HG03060 (cell line): ENCODE measurements around the gene FAM181B.

ENCODE experiments used
- ATAC-seq: cut with Tn5 transposase; IDR thresholded peaks from one replicate; pipeline ENCODE4 v1.9.1; 2021; ENCODE audit warnings: low read depth, moderate number of reproducible peaks; ENCODE audit not compliant: unreplicated experiment

The FAM181B gene

GRCh38 chr11:82686211-82686610, 47.5 kb downstream of the FAM181B start:
- ATAC-seq: no peak

DNA sequence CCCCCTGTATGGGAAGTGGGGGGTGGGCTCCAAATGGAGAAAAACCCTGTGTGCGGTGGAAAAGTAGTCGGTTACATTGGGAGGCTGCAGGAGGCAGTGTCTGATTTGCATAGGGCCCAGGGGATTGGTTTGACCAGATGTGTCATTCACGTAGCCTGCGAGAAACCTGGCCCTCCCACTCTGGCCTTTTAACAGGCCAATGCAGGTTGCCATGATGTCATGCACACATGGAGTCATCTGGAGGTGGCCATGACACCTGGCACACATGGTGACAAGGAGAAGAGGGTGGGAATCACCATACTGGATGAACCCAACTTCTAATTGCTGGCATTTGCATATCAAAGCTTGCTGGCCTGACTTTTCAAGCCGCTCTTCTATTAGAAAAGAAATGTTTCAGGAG, 50.6 kb downstream of the FAM181B start:
- ATAC-seq: no peak

GRCh38 chr11:82682003-82682751, 51.5 kb downstream of the FAM181B start:
- ATAC-seq: peak; percentile 94

GRCh38 chr11:82680252-82680651, 53.4 kb downstream of the FAM181B start:
- no peak for ATAC-seq
